A549 treated with ZK216348 at 1 μM for 4 hours (cell line): ENCODE data around the gene GOLGA6L9. TPM values are rescaled to one million over a fixed set of nuclear protein-coding genes. Genes with fewer than 3 reads are reported as not detected.

Experiments used
- total RNA-seq: library from RNA; stranded (reverse); fragments of 200-300 nt; extraction: Qiagen RNA extraction; gene quantifications from 5 replicates; pipeline ENCODE4 v1.2.3, GENCODE V29; 2022; ENCODE audit warnings: low read depth

The GOLGA6L9 gene
- 2.5 to 3.1 TPM (median 2.9 TPM) in 5 replicates for total RNA-seq

GRCh38 chr15:82429693-82430092 lies at the start of gene GOLGA6L9:
TSS of gene GOLGA6L9 (plus strand) at chr15:82429816. CDS start at chr15:82430080, 264 bp downstream.

Other genes starting within 250 kb of the GOLGA6L9 start
- 22.1 to 28.4 TPM (median 23.2 TPM) in 5 replicates for gene EFL1, start 167.1 kb upstream of the GOLGA6L9 start, total RNA-seq
- gene SAXO2, start 167.0 kb upstream of the GOLGA6L9 start, total RNA-seq: 1.5 to 5.0 TPM (median 1.7 TPM) in 5 replicates
- 0.37 to 0.73 TPM (median 0.52 TPM) in 5 replicates for gene GOLGA6L10, start 80.3 kb upstream of the GOLGA6L9 start, total RNA-seq
- 3,606 to 4,917 TPM (median 3,986 TPM) in 5 replicates for gene RPS17, start 110.6 kb downstream of the GOLGA6L9 start, total RNA-seq
- 2.8 to 3.9 TPM (median 3.0 TPM) in 5 replicates for gene CPEB1, start 217.5 kb downstream of the GOLGA6L9 start, total RNA-seq